Endothelial cell of umbilical vein (primary cell): ENCODE measurements around the gene PSME4. TPM values are rescaled to one million over a fixed set of nuclear protein-coding genes. Genes with fewer than 3 reads are reported as not detected.

Experiments
- BruUV-seq: library from RNA; stranded (reverse); fragments of 400-500 nt; replicated peaks from 2 replicates; lab custom pipeline; 2021; lab: Mats Ljungman, UMichigan
- CTCF ChIA-PET: fragments of 300-600, 350-600 bp; sonication (Branson Sonifier 250); formaldehyde crosslinking; loops from one replicate; lab custom pipeline; 2021; ENCODE audit warnings: antibody characterized with exemption, inconsistent platforms; lab: Charles Lee
- POLR2A ChIA-PET: fragments of 300-600, 350-600 bp; sonication (Branson Sonifier 250); formaldehyde crosslinking; loops from one replicate; lab custom pipeline; 2021; ENCODE audit warnings: antibody characterized with exemption, inconsistent platforms; lab: Charles Lee
- DNase-seq: peaks from one replicate; pipeline ENCODE4 v3.0.0-alpha.2; 2011; ENCODE audit warnings: low read depth, low spot score
- FAIRE-seq: peaks from 2 replicates; lab custom pipeline; 2011; peaks lifted over from hg19 to GRCh38; lab: Jason Lieb, UNC
- H2AFZ ChIP-seq: 2 replicates; pipeline ENCODE4 v1.6.0; 2012; ENCODE audit warnings: low read depth, low read length, control low read depth, inconsistent platforms
- H3K27ac ChIP-seq: 2 replicates; pipeline ENCODE4 v1.5.1; 2011; ENCODE audit warnings: low read depth, mild to moderate bottlenecking, control low read depth, low read length, moderate library complexity; ENCODE audit not compliant: insufficient read depth
- H3K27me3 ChIP-seq, 2 experiments: 2 replicates each; pipeline versions ENCODE4 v1.6.0 to v1.6.1; 2011; ENCODE audit warnings: low read length in 2 of 2, mixed read lengths in 1 of 2; ENCODE audit not compliant: control insufficient read depth in 2 of 2, insufficient read depth in 2 of 2
- H3K36me3 ChIP-seq, 2 experiments: 2 replicates in 1 of 2; 3 replicates in 1 of 2; pipeline ENCODE4 v1.5.1; 2011; ENCODE audit warnings: low read length in 2 of 2, mild to moderate bottlenecking in 1 of 2, moderate library complexity in 1 of 2; ENCODE audit not compliant: control insufficient read depth in 2 of 2, insufficient read depth in 2 of 2; ENCODE audit errors: extremely low read depth in 1 of 2
- H3K4me1 ChIP-seq: 3 replicates; pipeline ENCODE4 v1.5.1; 2011; ENCODE audit warnings: mild to moderate bottlenecking, low read length; ENCODE audit not compliant: control insufficient read depth, insufficient read depth; ENCODE audit errors: extremely low read depth
- H3K4me2 ChIP-seq: 2 replicates; pipeline ENCODE4 v1.6.1; 2011; ENCODE audit warnings: low read length, control low read depth, mixed read lengths; ENCODE audit not compliant: insufficient read depth
- H3K4me3 ChIP-seq, 3 experiments: fragments of 200-600 bp in 1 of 3; sonication (generic), shearing (Covaris generic) in 1 of 3; replicated peaks in 1 of 3; 2 replicates each; pipeline ENCODE4 v1.5.1; 2011 to 2016; ENCODE audit warnings: control low read depth in 3 of 3, low read length in 3 of 3, mild to moderate bottlenecking in 2 of 3, inconsistent platforms in 1 of 3, low read depth in 1 of 3, moderate library complexity in 1 of 3; ENCODE audit not compliant: insufficient read depth in 1 of 3
- H3K79me2 ChIP-seq: 2 replicates; pipeline ENCODE4 v1.6.0; 2012; ENCODE audit warnings: low read length, inconsistent platforms; ENCODE audit not compliant: control insufficient read depth, insufficient read depth
- H3K9ac ChIP-seq: replicated peaks from 2 replicates; pipeline ENCODE3; 2011; ENCODE audit warnings: low read length, control low read depth; ENCODE audit not compliant: insufficient read depth; ENCODE audit errors: extremely low read depth
- H3K9me1 ChIP-seq: replicated peaks from 3 replicates; pipeline ENCODE4 v1.6.0; 2011; ENCODE audit warnings: mild to moderate bottlenecking, low read length; ENCODE audit not compliant: control insufficient read depth, insufficient read depth; ENCODE audit errors: extremely low read depth
- H3K9me3 ChIP-seq: replicated peaks from 2 replicates; pipeline ENCODE4 v1.5.1; 2012; ENCODE audit warnings: low read length, inconsistent platforms; ENCODE audit not compliant: control insufficient read depth, insufficient read depth
- H4K20me1 ChIP-seq: replicated peaks from 2 replicates; pipeline ENCODE3; 2011; ENCODE audit warnings: mild to moderate bottlenecking, low read length; ENCODE audit not compliant: control insufficient read depth, insufficient read depth; ENCODE audit errors: extremely low read depth
- CTCF ChIP-seq, 2 donors: IDR thresholded peaks; 1 replicate in 1 of 2; 2 replicates in 1 of 2; pipeline ENCODE4 v1.5.1; 2011; ENCODE audit warnings: low read length in 2 of 2, mild to moderate bottlenecking in 2 of 2, moderate library complexity in 2 of 2, control low read depth in 1 of 2, inconsistent platforms in 1 of 2, low read depth in 1 of 2; ENCODE audit not compliant: insufficient read depth in 1 of 2; ENCODE audit errors: extremely low read depth in 1 of 2
- FOS ChIP-seq: IDR thresholded peaks from 2 replicates; pipeline ENCODE4 v1.6.1; 2011; ENCODE audit warnings: mild to moderate bottlenecking, low read length, moderate library complexity, borderline replicate concordance; ENCODE audit not compliant: insufficient read depth
- GATA2 ChIP-seq: IDR thresholded peaks from 2 replicates; pipeline ENCODE4 v1.7.0; 2011; ENCODE audit warnings: low read depth, mild to moderate bottlenecking, moderate library complexity, mixed read lengths, low read length; ENCODE audit not compliant: insufficient read length, insufficient read depth
- JUN ChIP-seq: IDR thresholded peaks from 2 replicates; pipeline ENCODE4 v1.6.1; 2011; ENCODE audit warnings: borderline replicate concordance, low read depth; ENCODE audit not compliant: insufficient read length, insufficient read depth
- MYC ChIP-seq: IDR thresholded peaks from one replicate; pipeline ENCODE4 v1.6.1; 2011; ENCODE audit warnings: mild to moderate bottlenecking, low read depth, low read length
- POLR2A ChIP-seq: IDR thresholded peaks from 2 replicates; pipeline ENCODE4 v1.6.1; 2012; ENCODE audit warnings: low read depth, mild to moderate bottlenecking, control low read depth, low read length
- POLR2AphosphoS5 ChIP-seq: IDR thresholded peaks from 2 replicates; pipeline ENCODE4 v1.6.1; 2012; ENCODE audit warnings: low read depth, mild to moderate bottlenecking, control low read depth, low read length, moderate library complexity; ENCODE audit not compliant: insufficient read depth
- dilution Hi-C: fragments of 300-500 bp; cut with MboI; formaldehyde crosslinking; loops from one replicate; pipeline ENCODE4 v1.15.0; 2019; ENCODE audit warnings: low sequenced_read_pairs; ENCODE audit not compliant: extremely low pct_ligation_motif_present
- intact Hi-C: fragments of 100-400 bp; cut with micrococcal nuclease; formaldehyde crosslinking; loops from one replicate; pipeline ENCODE4 v1.10.0; 2022
- polyA plus RNA-seq, 4 experiments: library from polyadenylated mRNA; depleted of rRNA in 3 of 4; stranded (reverse) in 3 of 4; unstranded in 1 of 4; fragments of >200 nt; gene quantifications; 2 replicates each; pipeline versions ENCODE4 v1.2.1 to v1.2.3, GENCODE V29; 2011 to 2012; ENCODE audit warnings: missing spikeins in 1 of 4
- total RNA-seq: library from RNA; stranded (reverse); gene quantifications from 2 replicates; pipeline ENCODE4 v1.2.3, GENCODE V29; 2021

PSME4 gene
- total and polyA plus RNA-seq, 2 donors (not counting 3 experiments of a cell fraction or from before 2014, with no cell fraction given): 24.7 to 82.6 TPM

- Histone ChIP-seq H3K9me1 (no peaks in the 10 kb centered on the region), H3K9ac (no peak within 1 kb of the TSS), H3K9me3 (no peaks in the 10 kb centered on the region), H3K4me3 (peak within 1 kb of the TSS in 1 of 3 experiments; percentile 29), H3K4me1 (no peaks in the 10 kb centered on the region), H4K20me1 (no peaks in the 10 kb centered on the region), H3K27me3 (no peaks in the 10 kb centered on the region), H2AFZ (no peak within 1 kb of the TSS), H3K79me2 (no peaks in the 10 kb centered on the region), H3K27ac (no peak within 1 kb of the TSS), H3K36me3 (peaks cover 0 to 1% of the 10 kb centered on the region in 2 experiments), H3K4me2 (peak within 1 kb of the TSS; percentile 35)
- CTCF ChIA-PET: no interaction called here
- DNase-seq (no peak), FAIRE-seq (no peak)
- intact Hi-C loops (no loop called here), dilution Hi-C loops (no loop called here)
- no peak for TF ChIP-seq POLR2AphosphoS5
- no peak for TF ChIP-seq GATA2
- TF ChIP-seq CTCF (IDR thresholded peaks at IDR 0.05; ENCODE audit: extremely low read depth in 1 of 2, insufficient read depth in 1 of 2, low read depth in 1 of 2, low read length in 2 of 2): no peak
- no peak for TF ChIP-seq MYC
- TF ChIP-seq JUN: no peak
- TF ChIP-seq FOS: no peak
- no peak for TF ChIP-seq POLR2A
- POLR2A ChIA-PET: no interaction called here
- BruUV-seq: no TSS peak
Observed at GRCh38 chr2:53859206-53860181, 111.3 kb downstream of the PSME4 start, which contains the start of gene GPR75. TSS of gene GPR75 (minus strand) at chr2:53859967. CDS start at chr2:53854756, 5,211 bp downstream.
